ENCODE data around the gene KEAP1.
"Not testable (repeated sequence)": the region's sequence is repeated elsewhere in the genome, so short reads cannot be mapped to it uniquely, and the experiment has no call there.

KEAP1 gene

GRCh38 chr19:10501971-10502523 lies 1.1 kb downstream of the KEAP1 start:
- DNase-seq, result peak; percentile 70 to 96 (median 76)
- intact Hi-C loops (cut with DNase I), result loop anchor here (5.0 to 10.0 kb wide), 2 partner anchors 65 to 153 kb away; partner anchors contain the start of genes CDKN2D, ILF3 and KRI1

GRCh38 chr19:10500247-10500592 lies 2.9 kb downstream of the KEAP1 start:
- intact Hi-C loops (cut with DNase I), result loop anchor here (5.0 to 10.0 kb wide), 2 partner anchors 67 to 155 kb away; partner anchors contain the start of genes CDKN2D, ILF3 and KRI1
- no peak for DNase-seq

- DNase-seq, result no peak
- intact Hi-C loops (cut with DNase I), result loop anchor here (5.0 to 10.0 kb wide), 2 partner anchors 68 to 155 kb away; partner anchors contain the start of genes CDKN2D, ILF3 and KRI1
Observed at GRCh38 chr19:10499550-10500246, 3.5 kb downstream of the KEAP1 start.

GRCh38 chr19:10497371-10497770 lies 5.8 kb downstream of the KEAP1 start:
- no peak for DNase-seq
- intact Hi-C loops (cut with DNase I), result no loop called here

- intact Hi-C loops (cut with DNase I), result no loop called here
- no peak for DNase-seq
Observed at GRCh38 chr19:10491472-10492047, 11.6 kb downstream of the KEAP1 start.

- intact Hi-C loops (cut with DNase I), result no loop called here
- no peak for DNase-seq
Observed at GRCh38 chr19:10486551-10486950, 16.6 kb downstream of the KEAP1 start.

GRCh38 chr19:10478903-10479384 lies 24.2 kb downstream of the KEAP1 start:
- peak; percentile 87 to 99 (median 95) for DNase-seq
- intact Hi-C loops (cut with DNase I), result no loop called here

- no peak for DNase-seq
- intact Hi-C loops (cut with DNase I), result no loop called here
Observed at GRCh38 chr19:10478476-10478875, 24.7 kb downstream of the KEAP1 start.

GRCh38 chr19:10474962-10475451 lies 28.1 kb downstream of the KEAP1 start:
- no peak for DNase-seq
- intact Hi-C loops (cut with DNase I), result no loop called here

- no peak for DNase-seq
- intact Hi-C loops (cut with DNase I), result no loop called here
Observed at GRCh38 chr19:10473192-10473591, 30.0 kb downstream of the KEAP1 start.

GRCh38 chr19:10471909-10472308 lies 31.2 kb downstream of the KEAP1 start:
- intact Hi-C loops (cut with DNase I), result no loop called here
- no peak for DNase-seq

GRCh38 chr19:10468133-10468532 lies 35.0 kb downstream of the KEAP1 start:
- intact Hi-C loops (cut with DNase I), result no loop called here
- DNase-seq, result no peak

GRCh38 chr19:10467104-10467706 lies 36.0 kb downstream of the KEAP1 start:
- DNase-seq, result no peak
- intact Hi-C loops (cut with DNase I), result no loop called here

- DNase-seq, result no peak
Observed at GRCh38 chr19:10464456-10464855, 38.7 kb downstream of the KEAP1 start.

GRCh38 chr19:10462557-10462956 lies 40.6 kb downstream of the KEAP1 start:
- DNase-seq, result no peak
- intact Hi-C loops (cut with DNase I), result no loop called here

More at GRCh38 chr19:10464456-10464855, 38.7 kb downstream of the KEAP1 start:
- intact Hi-C loops (cut with DNase I), result no loop called here

GRCh38 chr19:10462042-10462441 lies 41.1 kb downstream of the KEAP1 start:
- DNase-seq; intact Hi-C loops (cut with DNase I): not testable (repeated sequence)

GRCh38 chr19:10461047-10461949 lies 41.9 kb downstream of the KEAP1 start:
- peak; percentile 62 to 98 (median 84) for DNase-seq
- intact Hi-C loops (cut with DNase I), result no loop called here

- intact Hi-C loops (cut with DNase I), result no loop called here
- DNase-seq, result no peak
Observed at GRCh38 chr19:10460714-10461046, 42.5 kb downstream of the KEAP1 start.

- intact Hi-C loops (cut with DNase I); DNase-seq: not testable (repeated sequence)
Observed at GRCh38 chr19:10458733-10459132, 44.4 kb downstream of the KEAP1 start.

- intact Hi-C loops (cut with DNase I), result no loop called here
- DNase-seq, result peak; percentile 20 to 97 (median 74)
Observed at GRCh38 chr19:10454267-10454666, 48.9 kb downstream of the KEAP1 start.

All from posterior cingulate gyrus (tissue), 11 donors.